Measurements from ENCODE around the gene C1QL2. TPM values are rescaled to one million over a fixed set of nuclear protein-coding genes. Genes with fewer than 3 reads are reported as not detected.

Gene C1QL2
- total and polyA plus RNA-seq, 11 donors, result 0.08 to 0.25 TPM; not detected in 9

DNA sequence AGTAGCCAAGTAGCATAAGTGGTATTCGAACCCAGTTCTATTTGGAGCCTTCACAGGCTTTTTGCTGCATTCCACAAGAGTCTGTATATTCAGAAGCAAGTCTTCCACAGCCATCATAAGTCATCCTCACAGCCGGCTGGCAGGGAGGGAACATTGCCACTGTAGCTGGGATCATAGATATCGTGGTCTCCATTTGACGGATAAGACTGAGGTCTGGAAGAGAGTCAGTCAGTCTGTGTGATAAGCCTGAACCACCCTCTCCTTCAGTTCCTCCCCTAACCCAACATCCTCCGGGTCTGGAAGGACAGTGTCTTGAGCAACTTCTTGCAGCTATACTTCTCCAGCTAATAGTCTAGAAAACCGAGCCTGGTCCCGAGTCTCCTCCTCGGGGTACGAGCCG, 17.0 kb upstream of the C1QL2 start:
- Histone ChIP-seq H3K27ac (no peak overlapping the region), H3K27me3 (peaks cover 0 to 4% (median 0%) of the 10 kb centered on the region in 9 donors), H3K9me3 (no peaks in the 10 kb centered on the region), H3K4me3 (no peak overlapping the region), H3K4me1 (peaks cover 0 to 5% (median 0%) of the 10 kb centered on the region in 12 donors), H3K36me3 (no peaks in the 10 kb centered on the region)
- WGBS, 4 donors, result 74 to 83% (median 78%) methylated on average over 10 of the region's 10 CpGs
- intact Hi-C loops (cut with DNase I), result loop anchor here in 4 of 10 donors (5.0 to 10.0 kb wide), 3 partner anchors 161 to 291 kb away; no protein-coding TSS in a partner anchor
- no peak for ATAC-seq
- DNase-seq, result no peak
- TF ChIP-seq, protein P1, sequence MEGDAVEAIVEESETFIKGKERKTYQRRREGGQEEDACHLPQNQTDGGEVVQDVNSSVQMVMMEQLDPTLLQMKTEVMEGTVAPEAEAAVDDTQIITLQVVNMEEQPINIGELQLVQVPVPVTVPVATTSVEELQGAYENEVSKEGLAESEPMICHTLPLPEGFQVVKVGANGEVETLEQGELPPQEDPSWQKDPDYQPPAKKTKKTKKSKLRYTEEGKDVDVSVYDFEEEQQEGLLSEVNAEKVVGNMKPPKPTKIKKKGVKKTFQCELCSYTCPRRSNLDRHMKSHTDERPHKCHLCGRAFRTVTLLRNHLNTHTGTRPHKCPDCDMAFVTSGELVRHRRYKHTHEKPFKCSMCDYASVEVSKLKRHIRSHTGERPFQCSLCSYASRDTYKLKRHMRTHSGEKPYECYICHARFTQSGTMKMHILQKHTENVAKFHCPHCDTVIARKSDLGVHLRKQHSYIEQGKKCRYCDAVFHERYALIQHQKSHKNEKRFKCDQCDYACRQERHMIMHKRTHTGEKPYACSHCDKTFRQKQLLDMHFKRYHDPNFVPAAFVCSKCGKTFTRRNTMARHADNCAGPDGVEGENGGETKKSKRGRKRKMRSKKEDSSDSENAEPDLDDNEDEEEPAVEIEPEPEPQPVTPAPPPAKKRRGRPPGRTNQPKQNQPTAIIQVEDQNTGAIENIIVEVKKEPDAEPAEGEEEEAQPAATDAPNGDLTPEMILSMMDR (IDR thresholded peaks at IDR 0.05), result no peak
- no peak for TF ChIP-seq POLR2A (IDR thresholded peaks at IDR 0.05)

DNA sequence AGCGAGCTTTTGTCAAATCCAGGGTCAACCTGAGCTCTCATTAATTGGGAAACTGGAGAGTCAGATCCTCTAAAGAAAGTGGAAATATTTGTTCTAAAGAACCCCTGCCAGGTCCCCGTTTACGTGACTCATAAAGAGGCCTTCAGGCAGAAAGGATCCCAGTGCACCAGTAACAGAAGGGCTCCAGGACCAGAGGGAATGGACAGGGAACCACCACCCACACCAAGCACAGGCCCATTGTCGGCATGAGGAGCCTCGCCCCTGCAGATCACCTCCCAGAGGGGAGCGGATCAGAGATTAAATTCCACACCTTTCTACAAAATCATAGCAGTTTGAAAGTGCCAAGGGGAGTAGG, 16.4 kb upstream of the C1QL2 start:
- DNase-seq, result no peak
- H3K9me3 ChIP-seq, result no peaks in the 10 kb centered on the region
- peaks cover 0 to 5% (median 0%) of the 10 kb centered on the region in 12 donors for H3K4me1 ChIP-seq
- no peak overlapping the region for H3K27ac ChIP-seq
- intact Hi-C loops (cut with DNase I), result loop anchor here in 8 of 10 donors (5.0 to 10.0 kb wide), 4 partner anchors 160 to 293 kb away; no protein-coding TSS in a partner anchor
- no peak for TF ChIP-seq POLR2A (IDR thresholded peaks at IDR 0.05)
- TF ChIP-seq, protein P1 (IDR thresholded peaks at IDR 0.05), result no peak
- no peak overlapping the region for H3K4me3 ChIP-seq
- no peaks in the 10 kb centered on the region for H3K36me3 ChIP-seq
- H3K27me3 ChIP-seq, result peaks cover 0 to 7% (median 0%) of the 10 kb centered on the region in 9 donors
- WGBS, 4 donors, result 88 to 96% (median 90%) methylated on average over 6 of the region's 6 CpGs
- no peak for ATAC-seq

DNA sequence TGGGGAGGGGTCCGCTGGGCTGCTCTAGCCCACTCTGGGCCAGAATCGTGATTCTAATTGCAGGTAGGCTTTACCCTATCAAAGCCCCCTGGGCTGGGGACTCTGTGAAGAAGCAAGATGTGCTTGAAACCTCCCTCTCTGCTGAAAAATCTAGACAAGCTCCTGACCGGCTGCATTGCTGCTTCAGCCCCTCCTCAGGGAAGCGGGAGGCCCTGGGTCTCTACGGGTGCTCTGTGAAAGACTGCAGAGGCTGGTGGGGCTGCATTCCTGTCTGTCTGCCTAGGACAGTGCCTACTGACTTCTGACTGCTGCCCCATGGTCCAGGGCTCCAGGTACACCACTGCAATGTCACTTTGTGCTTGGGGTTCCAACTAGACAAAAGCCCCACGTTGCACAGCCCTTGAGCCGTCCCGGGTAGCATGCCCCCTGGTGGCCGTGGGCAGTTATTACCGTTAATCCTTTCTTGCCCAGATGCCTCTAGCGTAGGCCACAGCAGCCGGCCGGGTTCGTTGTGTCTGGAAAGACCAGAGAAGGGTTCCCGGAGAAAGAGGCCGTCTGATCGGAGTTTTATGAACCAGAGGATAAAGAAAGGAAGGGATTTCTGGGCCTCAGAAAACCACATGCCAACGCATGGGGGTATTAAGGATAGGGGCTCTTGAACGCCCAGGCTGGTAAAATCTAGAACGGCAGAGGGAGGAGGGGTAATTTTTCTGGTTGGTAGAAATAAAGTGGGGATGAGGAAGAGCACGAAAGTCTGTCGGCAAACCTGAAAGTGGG, 15.9 kb upstream of the C1QL2 start:
- ATAC-seq (peak in 3 of 4 donors; percentile 51 to 64 (median 54)), DNase-seq (peak in 2 of 5 donors; percentile 31 to 34)
- WGBS, 4 donors, result 62 to 68% (median 66%) methylated on average over 21 to 22 of the region's 22 CpGs
- H3K27me3 ChIP-seq, result peaks cover 0 to 10% (median 0%) of the 10 kb centered on the region in 9 donors
- intact Hi-C loops (cut with DNase I), result loop anchor here in 8 of 10 donors (5.0 to 10.0 kb wide), 4 partner anchors 160 to 292 kb away; no protein-coding TSS in a partner anchor
- H3K36me3 ChIP-seq, result no peaks in the 10 kb centered on the region
- no peak overlapping the region for H3K4me3 ChIP-seq
- peaks cover 0 to 4% (median 0%) of the 10 kb centered on the region in 12 donors for H3K4me1 ChIP-seq
- no peaks in the 10 kb centered on the region for H3K9me3 ChIP-seq
- no peak overlapping the region for H3K27ac ChIP-seq
- no peak for TF ChIP-seq POLR2A (IDR thresholded peaks at IDR 0.05)
- TF ChIP-seq, protein P1 (IDR thresholded peaks at IDR 0.05), result peak; percentile 52 to 79 (median 64)

DNA sequence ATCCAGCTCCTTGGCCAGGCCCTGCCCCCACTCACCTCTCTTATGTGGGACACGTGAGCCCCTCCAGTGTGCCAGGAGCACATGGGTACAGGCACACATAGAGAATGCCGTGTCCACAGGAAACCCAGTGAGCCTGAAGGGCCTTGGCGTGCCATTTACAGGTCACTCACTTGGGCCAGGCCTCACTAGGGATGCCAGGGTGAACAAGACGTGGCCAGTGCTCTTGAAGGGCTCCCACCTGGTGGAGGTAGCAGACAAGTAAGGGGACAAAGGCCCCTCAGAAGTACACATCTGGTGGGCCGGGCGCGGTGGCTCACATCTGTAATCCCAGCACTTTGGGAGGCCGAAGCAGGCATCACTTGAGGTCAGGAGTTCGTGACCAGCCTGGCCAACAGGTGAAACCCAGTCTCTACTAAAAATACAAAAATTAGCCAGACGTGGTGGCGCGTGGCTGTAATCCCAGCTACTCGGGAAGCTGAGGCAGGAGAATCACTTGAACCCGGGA, 15.1 kb upstream of the C1QL2 start:
- Histone ChIP-seq H3K4me1 (no peaks in the 10 kb centered on the region), H3K9me3 (no peaks in the 10 kb centered on the region), H3K27me3 (peaks cover 0 to 13% (median 0%) of the 10 kb centered on the region in 9 donors), H3K27ac (no peak overlapping the region), H3K4me3 (no peak overlapping the region), H3K36me3 (no peaks in the 10 kb centered on the region)
- DNase-seq (no peak), ATAC-seq (no peak)
- intact Hi-C loops (cut with DNase I), result loop anchor here in 8 of 10 donors (5.0 to 10.0 kb wide), 4 partner anchors 159 to 291 kb away; no protein-coding TSS in a partner anchor
- 88 to 91% (median 90%) methylated on average over 12 to 14 of the region's 14 CpGs for WGBS, 4 donors
- TF ChIP-seq, protein P1 (IDR thresholded peaks at IDR 0.05), result no peak
- no peak for TF ChIP-seq POLR2A (IDR thresholded peaks at IDR 0.05)
